ENCODE data around the gene CLEC6A. TPM values are rescaled to one million over a fixed set of nuclear protein-coding genes. Genes with fewer than 3 reads are reported as not detected.
"Not testable (repeated sequence)": the region's sequence is repeated elsewhere in the genome, so short reads cannot be mapped to it uniquely, and the experiment has no call there.

Gene CLEC6A
- total RNA-seq, 1 donor from 2014 or later: not detected

- Mint-ChIP-seq H3K4me3 (ENCODE audit: low read depth) (no peak overlapping the region), H3K4me1 (ENCODE audit: low read depth) (no peaks in the 10 kb centered on the region), H3K27ac (no peak overlapping the region), H3K27me3 (peaks cover 4% of the 10 kb centered on the region), H3K9me3 (ENCODE audit: low read depth) (no peaks in the 10 kb centered on the region), H3K36me3 (ENCODE audit: insufficient read depth) (no peaks in the 10 kb centered on the region)
- TF ChIP-seq, protein P1, sequence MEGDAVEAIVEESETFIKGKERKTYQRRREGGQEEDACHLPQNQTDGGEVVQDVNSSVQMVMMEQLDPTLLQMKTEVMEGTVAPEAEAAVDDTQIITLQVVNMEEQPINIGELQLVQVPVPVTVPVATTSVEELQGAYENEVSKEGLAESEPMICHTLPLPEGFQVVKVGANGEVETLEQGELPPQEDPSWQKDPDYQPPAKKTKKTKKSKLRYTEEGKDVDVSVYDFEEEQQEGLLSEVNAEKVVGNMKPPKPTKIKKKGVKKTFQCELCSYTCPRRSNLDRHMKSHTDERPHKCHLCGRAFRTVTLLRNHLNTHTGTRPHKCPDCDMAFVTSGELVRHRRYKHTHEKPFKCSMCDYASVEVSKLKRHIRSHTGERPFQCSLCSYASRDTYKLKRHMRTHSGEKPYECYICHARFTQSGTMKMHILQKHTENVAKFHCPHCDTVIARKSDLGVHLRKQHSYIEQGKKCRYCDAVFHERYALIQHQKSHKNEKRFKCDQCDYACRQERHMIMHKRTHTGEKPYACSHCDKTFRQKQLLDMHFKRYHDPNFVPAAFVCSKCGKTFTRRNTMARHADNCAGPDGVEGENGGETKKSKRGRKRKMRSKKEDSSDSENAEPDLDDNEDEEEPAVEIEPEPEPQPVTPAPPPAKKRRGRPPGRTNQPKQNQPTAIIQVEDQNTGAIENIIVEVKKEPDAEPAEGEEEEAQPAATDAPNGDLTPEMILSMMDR (IDR thresholded peaks at IDR 0.05; ENCODE audit: unreplicated experiment): no peak
- DNase-seq (ENCODE audit: low spot score, unreplicated experiment): no peak
These were observed 19.9 kb downstream of the CLEC6A start for GRCh38 chr12:8475508-8476203.

DNA sequence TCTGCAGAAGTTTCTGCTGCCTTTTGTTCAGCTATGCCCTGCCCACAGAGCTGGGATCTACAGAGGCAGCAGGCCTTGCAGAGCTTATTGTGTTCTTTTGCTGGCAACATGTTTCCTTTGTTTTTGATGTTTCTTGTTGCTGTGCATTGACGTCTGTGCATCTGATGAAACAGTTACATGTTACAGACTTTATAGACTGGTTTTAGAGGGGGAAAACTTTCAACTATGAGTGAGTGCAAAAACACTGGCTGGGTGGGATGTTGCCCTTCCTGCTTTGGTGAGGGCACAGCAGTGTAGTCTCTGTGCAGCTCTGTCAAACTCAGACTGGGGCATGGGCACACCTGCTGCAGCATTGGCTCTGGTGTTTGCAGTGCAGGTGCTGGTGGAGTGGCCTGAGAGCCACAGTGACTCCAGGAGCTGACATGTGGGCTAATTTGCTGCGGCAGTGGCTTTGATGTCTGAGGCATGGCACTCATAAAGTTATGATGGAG, 26.9 kb downstream of the CLEC6A start:
- Mint-ChIP-seq H3K36me3 (ENCODE audit: insufficient read depth) (no peaks in the 10 kb centered on the region), H3K9me3 (ENCODE audit: low read depth) (peaks cover 3% of the 10 kb centered on the region), H3K27ac (no peak overlapping the region), H3K4me3 (ENCODE audit: low read depth) (no peak overlapping the region), H3K27me3 (no peaks in the 10 kb centered on the region), H3K4me1 (ENCODE audit: low read depth) (no peaks in the 10 kb centered on the region)
- TF ChIP-seq, protein P1 (IDR thresholded peaks at IDR 0.05; ENCODE audit: unreplicated experiment): no peak
- DNase-seq (ENCODE audit: low spot score, unreplicated experiment): no peak

DNA sequence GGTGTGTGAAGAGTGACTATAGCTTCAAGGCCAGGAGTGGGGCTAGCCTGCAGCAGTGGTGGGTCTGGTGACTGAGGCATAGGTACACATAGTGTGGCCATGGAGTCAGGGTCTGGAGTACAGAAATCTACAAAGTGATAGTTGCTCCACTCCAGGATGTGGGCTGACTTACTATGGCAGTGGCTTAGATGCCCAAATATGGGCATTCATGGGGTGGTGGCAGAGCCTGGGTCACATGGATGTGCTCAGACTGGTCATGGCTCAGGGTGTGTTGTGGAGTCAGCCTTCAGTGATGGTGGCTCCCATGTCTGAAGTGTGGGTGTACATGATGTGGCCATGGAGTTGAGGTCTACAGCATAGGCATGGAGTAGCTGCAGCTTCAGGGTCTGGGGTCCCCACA, 27.3 kb downstream of the CLEC6A start:
- Mint-ChIP-seq H3K27me3 (no peaks in the 10 kb centered on the region), H3K27ac (no peak overlapping the region), H3K9me3 (ENCODE audit: low read depth) (peaks cover 5% of the 10 kb centered on the region), H3K36me3 (ENCODE audit: insufficient read depth) (no peaks in the 10 kb centered on the region), H3K4me3 (ENCODE audit: low read depth) (no peak overlapping the region), H3K4me1 (ENCODE audit: low read depth) (no peaks in the 10 kb centered on the region)
- DNase-seq (ENCODE audit: low spot score, unreplicated experiment): no peak
- TF ChIP-seq, protein P1 (IDR thresholded peaks at IDR 0.05; ENCODE audit: unreplicated experiment): no peak

DNA sequence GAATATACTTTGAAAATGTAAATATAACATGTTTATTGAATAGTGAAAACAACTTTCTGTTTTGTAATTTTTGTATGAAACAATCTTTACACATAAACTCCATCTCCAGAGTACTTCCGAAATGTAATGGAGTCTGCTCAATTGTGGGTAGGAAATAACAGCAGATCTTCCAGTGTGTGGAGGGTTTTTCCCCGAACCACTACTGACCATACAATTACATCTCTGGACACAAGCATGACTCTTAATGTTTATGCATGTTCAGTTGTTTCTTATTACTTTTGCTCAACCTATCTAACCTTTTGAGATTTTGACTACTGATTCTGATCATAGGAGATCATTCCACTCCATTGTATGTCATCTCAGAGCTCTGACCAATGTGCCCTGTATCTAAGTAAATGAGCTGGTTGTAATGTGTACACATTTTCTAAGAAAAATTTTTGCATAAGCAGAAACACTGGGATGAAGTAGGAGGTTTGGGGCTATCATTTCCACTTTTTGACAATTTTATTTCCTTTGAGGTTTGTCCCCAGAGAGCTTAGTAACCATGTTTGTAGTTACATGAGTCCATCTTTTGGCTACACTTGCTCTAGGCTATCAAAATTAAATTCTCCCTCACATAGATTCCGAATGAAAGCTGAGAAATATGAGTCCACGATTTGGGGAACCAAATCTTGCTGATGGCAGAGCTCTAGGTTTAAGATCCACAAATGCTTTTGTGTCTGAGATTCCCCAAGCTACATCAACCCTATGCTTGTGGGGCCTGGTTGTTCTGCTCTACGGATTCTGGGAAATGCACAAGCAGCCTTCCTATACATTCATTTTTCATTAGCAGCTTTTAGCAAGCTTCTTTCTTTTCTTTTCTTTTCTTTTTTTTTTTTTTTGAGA, 36.1 kb downstream of the CLEC6A start:
- Mint-ChIP-seq H3K9me3 (ENCODE audit: low read depth) (peaks cover 9% of the 10 kb centered on the region), H3K36me3 (ENCODE audit: insufficient read depth) (no peaks in the 10 kb centered on the region), H3K4me3 (ENCODE audit: low read depth) (no peak overlapping the region), H3K27ac (no peak overlapping the region), H3K27me3 (no peaks in the 10 kb centered on the region), H3K4me1 (ENCODE audit: low read depth) (no peaks in the 10 kb centered on the region)
- TF ChIP-seq, protein P1 (IDR thresholded peaks at IDR 0.05; ENCODE audit: unreplicated experiment): no peak
- no peak for DNase-seq (ENCODE audit: low spot score, unreplicated experiment)

GRCh38 chr12:8493084-8493483, 37.3 kb downstream of the CLEC6A start:
- H3K36me3 Mint-ChIP-seq (ENCODE audit: insufficient read depth): no peaks in the 10 kb centered on the region

DNA sequence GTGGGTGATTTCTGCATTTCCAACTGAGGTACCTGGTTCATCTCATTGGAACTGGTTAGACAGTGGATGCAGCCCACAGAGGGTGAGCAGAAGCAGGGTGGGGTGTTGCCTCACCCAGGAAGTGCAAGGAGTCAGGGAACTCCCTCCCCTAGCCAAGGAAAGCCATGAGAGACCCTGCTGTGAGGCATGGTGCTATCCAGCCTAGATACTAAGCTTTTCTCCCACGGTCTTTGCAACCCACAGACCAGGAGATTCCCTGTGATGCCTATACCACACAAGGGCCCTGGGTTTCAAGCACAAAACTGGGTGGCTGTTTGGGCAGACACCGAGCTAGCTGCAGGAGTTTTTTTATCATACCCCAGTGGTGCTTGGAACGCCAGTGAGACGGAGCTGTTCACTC, 39.9 kb downstream of the CLEC6A start:
- not testable (repeated sequence) for H3K27ac Mint-ChIP-seq; DNase-seq (ENCODE audit: low spot score, unreplicated experiment); H3K4me1 Mint-ChIP-seq (ENCODE audit: low read depth); H3K4me3 Mint-ChIP-seq (ENCODE audit: low read depth); H3K36me3 Mint-ChIP-seq (ENCODE audit: insufficient read depth); H3K9me3 Mint-ChIP-seq (ENCODE audit: low read depth)
- H3K27me3 Mint-ChIP-seq: peaks cover 11% of the 10 kb centered on the region

More at GRCh38 chr12:8493084-8493483, 37.3 kb downstream of the CLEC6A start:
- peaks cover 4% of the 10 kb centered on the region for H3K27me3 Mint-ChIP-seq
- no peak overlapping the region for H3K27ac Mint-ChIP-seq
- TF ChIP-seq, protein P1 (IDR thresholded peaks at IDR 0.05; ENCODE audit: unreplicated experiment): no peak
- no peaks in the 10 kb centered on the region for H3K4me1 Mint-ChIP-seq (ENCODE audit: low read depth)
- DNase-seq (ENCODE audit: low spot score, unreplicated experiment): no peak
- no peak overlapping the region for H3K4me3 Mint-ChIP-seq (ENCODE audit: low read depth)
- H3K9me3 Mint-ChIP-seq (ENCODE audit: low read depth): peaks cover 7% of the 10 kb centered on the region

GRCh38 chr12:8496074-8496473, 40.3 kb downstream of the CLEC6A start:
- not testable (repeated sequence) for H3K9me3 Mint-ChIP-seq (ENCODE audit: low read depth); H3K4me1 Mint-ChIP-seq (ENCODE audit: low read depth); H3K36me3 Mint-ChIP-seq (ENCODE audit: insufficient read depth); DNase-seq (ENCODE audit: low spot score, unreplicated experiment); H3K27ac Mint-ChIP-seq; H3K4me3 Mint-ChIP-seq (ENCODE audit: low read depth)
- H3K27me3 Mint-ChIP-seq: peaks cover 11% of the 10 kb centered on the region

Measured in progenitor cell of endocrine pancreas (in vitro differentiated cells).